Fibroblast of villous mesenchyme (primary cell): ENCODE results near the gene MAPK8IP3. TPM values are rescaled to one million over a fixed set of nuclear protein-coding genes. Genes with fewer than 3 reads are reported as not detected.

Experiments
- DNase-seq: peaks from one replicate; pipeline ENCODE4 v3.0.0-alpha.2; 2010; ENCODE audit warnings: low read depth
- H3K4me3 ChIP-seq: 2 replicates; pipeline ENCODE4 v1.5.1; 2011; ENCODE audit warnings: low read depth, mild to moderate bottlenecking, low read length
- total RNA-seq: library from RNA; depleted of rRNA; stranded (reverse); fragments of >200 nt; gene quantifications from 2 replicates; pipeline ENCODE4 v1.2.3, GENCODE V29; 2012
- TF ChIP-seq, protein P1 (sequence below): IDR thresholded peaks from 2 replicates; pipeline ENCODE4 v1.5.1; 2012; ENCODE audit warnings: low read depth, mild to moderate bottlenecking, low read length; ENCODE audit not compliant: insufficient read depth

MAPK8IP3 gene
- total RNA-seq, 1 donor = 37.1 TPM

DNA sequence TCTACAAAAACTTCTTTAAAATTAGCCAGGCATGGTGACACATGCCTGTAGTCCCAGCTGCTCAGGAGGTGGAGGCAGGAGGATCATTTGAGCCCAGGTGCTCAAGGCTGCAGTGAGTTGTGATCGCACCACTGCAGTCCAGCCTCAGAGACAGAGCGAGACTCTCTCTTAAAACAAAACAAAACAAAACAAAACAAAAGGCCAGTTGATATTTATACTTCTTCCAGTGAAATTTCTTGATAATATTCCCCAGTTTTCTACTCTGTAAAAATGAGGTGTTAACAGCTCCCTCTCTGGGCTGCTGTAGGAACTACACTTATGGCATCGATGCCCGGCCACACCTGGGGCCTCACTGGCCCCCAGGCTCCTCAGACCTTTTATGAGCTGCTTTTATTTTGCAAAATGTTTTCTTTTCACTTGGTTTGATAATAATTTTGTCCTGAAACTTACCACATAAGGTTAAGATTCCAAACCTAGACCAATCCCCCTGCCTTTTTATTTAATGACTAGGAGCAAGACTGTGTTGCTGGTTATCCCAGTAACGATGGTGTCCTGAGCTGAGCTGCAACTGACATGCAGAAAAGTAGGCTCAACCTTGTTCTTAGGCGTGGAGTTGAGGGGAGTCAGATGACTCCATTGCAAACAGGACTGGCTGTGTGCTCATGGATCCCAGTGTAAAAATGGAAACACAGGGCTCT, 17.6 kb downstream of the MAPK8IP3 start:
- TF ChIP-seq, protein P1, sequence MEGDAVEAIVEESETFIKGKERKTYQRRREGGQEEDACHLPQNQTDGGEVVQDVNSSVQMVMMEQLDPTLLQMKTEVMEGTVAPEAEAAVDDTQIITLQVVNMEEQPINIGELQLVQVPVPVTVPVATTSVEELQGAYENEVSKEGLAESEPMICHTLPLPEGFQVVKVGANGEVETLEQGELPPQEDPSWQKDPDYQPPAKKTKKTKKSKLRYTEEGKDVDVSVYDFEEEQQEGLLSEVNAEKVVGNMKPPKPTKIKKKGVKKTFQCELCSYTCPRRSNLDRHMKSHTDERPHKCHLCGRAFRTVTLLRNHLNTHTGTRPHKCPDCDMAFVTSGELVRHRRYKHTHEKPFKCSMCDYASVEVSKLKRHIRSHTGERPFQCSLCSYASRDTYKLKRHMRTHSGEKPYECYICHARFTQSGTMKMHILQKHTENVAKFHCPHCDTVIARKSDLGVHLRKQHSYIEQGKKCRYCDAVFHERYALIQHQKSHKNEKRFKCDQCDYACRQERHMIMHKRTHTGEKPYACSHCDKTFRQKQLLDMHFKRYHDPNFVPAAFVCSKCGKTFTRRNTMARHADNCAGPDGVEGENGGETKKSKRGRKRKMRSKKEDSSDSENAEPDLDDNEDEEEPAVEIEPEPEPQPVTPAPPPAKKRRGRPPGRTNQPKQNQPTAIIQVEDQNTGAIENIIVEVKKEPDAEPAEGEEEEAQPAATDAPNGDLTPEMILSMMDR = peak; percentile 86
- DNase-seq = peak; percentile 53
- H3K4me3 ChIP-seq = no peak overlapping the region

DNA sequence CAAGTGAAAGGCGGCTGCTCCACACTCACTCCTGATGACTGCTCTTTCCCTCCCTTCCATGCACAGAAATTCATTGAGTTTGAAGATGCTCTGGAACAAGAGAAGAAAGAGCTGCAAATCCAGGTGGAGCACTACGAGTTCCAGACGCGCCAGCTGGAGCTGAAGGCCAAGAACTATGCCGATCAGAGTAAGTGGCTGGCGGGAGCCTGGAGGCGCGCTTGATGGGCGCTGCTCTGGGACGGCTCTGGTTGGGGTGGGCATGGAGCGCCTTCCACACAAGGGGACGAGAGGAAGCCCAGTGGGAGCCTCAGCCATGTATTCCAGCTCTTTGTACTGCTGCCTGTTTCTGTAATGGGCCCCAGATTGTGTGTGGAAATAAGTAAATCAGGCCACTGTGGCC, 18.5 kb downstream of the MAPK8IP3 start:
- DNase-seq = no peak
- TF ChIP-seq, protein P1 = no peak

DNA sequence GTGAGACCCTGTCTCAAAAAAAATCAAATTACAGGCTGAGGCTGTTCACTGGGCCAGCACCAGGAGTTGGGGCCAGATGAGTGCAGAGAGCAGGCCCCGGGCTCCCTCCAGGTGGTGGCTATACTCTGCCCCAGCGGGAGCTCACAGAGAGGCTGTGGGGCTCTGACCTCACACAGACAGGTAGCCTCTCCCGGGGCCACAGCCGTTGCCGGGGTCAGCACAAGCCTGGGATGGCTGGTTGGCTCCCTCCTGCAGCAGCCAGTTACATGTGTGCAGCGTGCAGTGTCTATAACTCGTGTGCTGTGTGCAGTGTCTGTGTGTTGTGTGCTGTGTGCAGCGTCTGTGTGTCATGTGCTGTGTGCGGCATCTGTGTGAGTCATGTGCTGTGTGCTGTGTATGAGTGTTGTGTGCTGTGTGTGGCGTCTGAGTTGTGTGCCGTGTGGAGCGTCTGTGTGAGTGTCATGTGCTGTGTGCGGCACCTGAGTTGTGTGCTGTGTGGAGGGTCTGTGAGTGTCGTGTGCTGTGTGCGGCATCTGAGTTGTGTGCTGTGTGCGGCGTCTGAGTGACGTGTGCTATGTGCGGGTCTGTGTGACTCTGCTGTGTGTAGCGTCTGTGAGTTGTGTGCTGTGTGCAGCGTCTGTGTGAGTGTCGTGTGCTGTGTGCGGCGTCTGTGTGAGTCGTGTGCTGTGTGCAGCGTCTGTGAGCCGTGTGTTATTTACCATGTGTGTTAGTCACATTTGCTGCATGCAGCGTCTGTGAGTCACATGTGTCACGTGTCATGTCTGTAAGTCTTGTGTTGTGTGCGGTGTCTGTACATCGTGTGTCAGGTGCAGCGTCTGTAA, 20.9 kb downstream of the MAPK8IP3 start:
- TF ChIP-seq, protein P1 = no peak
- H3K4me3 ChIP-seq = no peak overlapping the region
- no peak for DNase-seq

More for the DNA sequence above, 18.5 kb downstream of the MAPK8IP3 start:
- no peak overlapping the region for H3K4me3 ChIP-seq

DNA sequence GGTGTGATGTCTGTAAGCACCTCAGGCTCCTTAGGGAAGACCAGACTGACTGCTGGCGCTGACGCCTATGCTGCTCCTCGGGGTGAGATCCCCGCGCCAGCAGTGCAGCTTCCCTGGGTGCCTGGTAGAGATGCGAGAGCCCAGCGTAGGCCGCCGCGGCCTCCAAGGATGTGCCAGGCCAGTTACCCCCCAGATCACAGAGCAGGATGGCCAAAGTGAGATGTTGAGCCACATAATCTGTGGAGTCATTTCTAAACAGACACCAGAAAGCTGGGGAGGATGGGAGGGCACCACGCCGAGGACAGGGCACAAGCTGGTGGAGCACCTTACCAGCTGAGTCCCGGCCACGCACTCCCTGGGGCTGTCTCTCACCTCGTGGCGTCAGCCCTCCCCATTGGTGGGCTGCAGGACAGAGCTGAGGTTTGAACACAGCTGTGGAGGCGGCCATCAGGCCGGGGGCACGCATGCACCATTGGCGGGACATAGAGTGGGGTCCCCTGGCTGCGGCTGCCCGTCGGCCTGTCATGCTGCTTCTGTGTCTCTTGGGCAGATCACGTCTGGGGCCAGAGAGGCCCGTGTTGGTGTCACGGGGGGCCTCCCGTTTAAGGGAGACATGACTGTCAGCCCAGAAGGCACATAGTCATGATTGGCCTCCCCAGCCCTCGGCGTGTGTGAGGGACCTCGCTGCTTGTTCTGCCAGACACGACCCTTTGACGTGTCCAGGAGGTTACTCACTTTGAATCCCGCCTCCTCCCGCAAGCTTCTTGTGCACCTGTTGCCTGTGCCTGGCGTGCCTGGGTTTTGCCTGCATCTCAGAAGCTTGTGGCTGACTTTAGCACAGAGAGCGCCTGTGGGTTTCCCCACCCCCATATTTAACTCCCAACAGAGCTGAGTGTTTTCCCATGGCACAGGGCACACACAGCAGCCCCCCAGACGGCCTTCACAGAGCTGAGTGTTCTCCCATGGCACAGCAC, 21.9 kb downstream of the MAPK8IP3 start:
- DNase-seq = no peak
- no peak overlapping the region for H3K4me3 ChIP-seq
- TF ChIP-seq, protein P1 = no peak

DNA sequence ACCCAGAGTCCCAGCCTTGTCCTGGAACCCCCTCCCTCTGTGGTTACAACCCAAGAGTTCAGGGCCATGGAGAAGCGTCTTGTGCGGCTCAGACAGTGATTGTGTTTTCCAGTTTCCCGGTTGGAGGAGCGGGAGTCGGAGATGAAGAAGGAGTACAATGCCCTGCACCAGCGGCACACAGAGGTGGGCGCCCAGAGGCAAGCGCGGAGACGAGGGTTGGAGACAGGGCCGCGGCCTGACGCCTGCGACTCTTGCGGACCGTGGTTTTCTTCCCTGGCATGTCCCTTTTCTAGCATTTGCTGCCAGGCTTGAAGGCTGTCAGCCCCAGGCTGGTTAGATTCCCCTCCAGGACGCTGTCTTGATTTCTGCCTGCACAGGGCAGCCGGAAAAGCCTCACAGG, 23.0 kb downstream of the MAPK8IP3 start:
- TF ChIP-seq, protein P1 = no peak
- DNase-seq = no peak
- H3K4me3 ChIP-seq = no peak overlapping the region

DNA sequence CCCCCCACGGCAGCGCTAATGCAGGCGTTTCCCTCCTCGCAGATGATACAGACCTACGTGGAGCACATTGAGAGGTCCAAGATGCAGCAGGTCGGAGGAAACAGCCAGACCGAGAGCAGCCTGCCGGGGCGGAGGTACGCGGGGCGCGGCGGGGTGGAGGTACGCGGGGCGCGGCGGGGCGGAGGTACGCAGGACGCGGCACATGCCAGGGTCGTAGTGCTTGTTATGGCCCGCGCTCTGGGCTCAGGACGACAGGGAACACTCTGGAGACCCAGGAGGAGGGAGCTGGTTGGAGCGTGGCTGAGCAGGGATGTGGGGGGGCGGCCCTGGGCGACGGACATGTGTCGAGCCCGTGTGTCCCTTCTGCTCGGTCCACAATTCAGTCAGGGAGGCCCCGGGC, 23.4 kb downstream of the MAPK8IP3 start:
- TF ChIP-seq, protein P1 = no peak
- DNase-seq = no peak
- H3K4me3 ChIP-seq = no peak overlapping the region
